Measurements from ENCODE around the gene FGGY.

The FGGY gene

DNA sequence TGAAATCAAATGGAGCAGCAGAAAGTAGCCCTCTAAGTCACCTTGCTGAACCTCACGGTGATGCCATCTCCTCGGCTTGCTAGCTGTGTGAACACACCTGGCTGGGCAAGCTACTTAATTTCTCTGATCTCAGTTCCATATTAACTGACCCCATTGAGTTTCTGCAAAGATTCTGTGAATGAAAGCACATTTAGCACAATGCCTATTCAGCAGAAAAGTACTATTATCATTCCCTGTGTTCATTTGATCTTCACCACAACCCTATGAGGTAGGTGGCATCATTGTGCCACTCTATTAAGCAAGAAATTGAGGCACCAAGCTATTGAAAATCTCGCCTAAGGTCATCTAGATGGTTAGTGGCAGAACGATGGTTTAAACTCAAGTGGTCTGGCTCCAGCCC is 387.8 kb downstream of the FGGY start:
- Histone ChIP-seq H3K4me2 (ENCODE audit: insufficient read depth, low read length) (no peak overlapping the region), H3K9ac (ENCODE audit: low read depth, low read length) (no peak overlapping the region), H4K20me1 (ENCODE audit: insufficient read depth, low read length) (no peaks in the 10 kb centered on the region), H3K79me2 (ENCODE audit: insufficient read depth, low read length) (no peaks in the 10 kb centered on the region), H3K4me1 (ENCODE audit: insufficient read depth, low read length) (no peaks in the 10 kb centered on the region), H3K9me3 (ENCODE audit: insufficient read depth, low read length, severe bottlenecking) (no peaks in the 10 kb centered on the region), H2AFZ (ENCODE audit: low read depth, low read length) (no peak overlapping the region), H3K27ac (ENCODE audit: low read length) (no peak overlapping the region), H3K4me3 (ENCODE audit: low read depth in 1 of 2, low read length in 2 of 2) (no peak overlapping the region), H3K36me3 (ENCODE audit: insufficient read depth, low read length) (no peaks in the 10 kb centered on the region), H3K27me3 (ENCODE audit: insufficient read depth, low read length, poor library complexity) (no peaks in the 10 kb centered on the region)
- DNase-seq = no peak
- TF ChIP-seq, protein P1, sequence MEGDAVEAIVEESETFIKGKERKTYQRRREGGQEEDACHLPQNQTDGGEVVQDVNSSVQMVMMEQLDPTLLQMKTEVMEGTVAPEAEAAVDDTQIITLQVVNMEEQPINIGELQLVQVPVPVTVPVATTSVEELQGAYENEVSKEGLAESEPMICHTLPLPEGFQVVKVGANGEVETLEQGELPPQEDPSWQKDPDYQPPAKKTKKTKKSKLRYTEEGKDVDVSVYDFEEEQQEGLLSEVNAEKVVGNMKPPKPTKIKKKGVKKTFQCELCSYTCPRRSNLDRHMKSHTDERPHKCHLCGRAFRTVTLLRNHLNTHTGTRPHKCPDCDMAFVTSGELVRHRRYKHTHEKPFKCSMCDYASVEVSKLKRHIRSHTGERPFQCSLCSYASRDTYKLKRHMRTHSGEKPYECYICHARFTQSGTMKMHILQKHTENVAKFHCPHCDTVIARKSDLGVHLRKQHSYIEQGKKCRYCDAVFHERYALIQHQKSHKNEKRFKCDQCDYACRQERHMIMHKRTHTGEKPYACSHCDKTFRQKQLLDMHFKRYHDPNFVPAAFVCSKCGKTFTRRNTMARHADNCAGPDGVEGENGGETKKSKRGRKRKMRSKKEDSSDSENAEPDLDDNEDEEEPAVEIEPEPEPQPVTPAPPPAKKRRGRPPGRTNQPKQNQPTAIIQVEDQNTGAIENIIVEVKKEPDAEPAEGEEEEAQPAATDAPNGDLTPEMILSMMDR (IDR thresholded peaks at IDR 0.05; ENCODE audit: borderline replicate concordance, extremely low read depth, low read length, poor library complexity, severe bottlenecking) = no peak
- no peak for TF ChIP-seq EZH2 (IDR thresholded peaks at IDR 0.05; ENCODE audit: borderline replicate concordance, low read depth, low read length, severe bottlenecking)
- ATAC-seq (ENCODE audit: insufficient read depth, low read depth) = no peak

GRCh38 chr1:59685101-59685500 is 388.2 kb downstream of the FGGY start:
- DNase-seq = no peak

DNA sequence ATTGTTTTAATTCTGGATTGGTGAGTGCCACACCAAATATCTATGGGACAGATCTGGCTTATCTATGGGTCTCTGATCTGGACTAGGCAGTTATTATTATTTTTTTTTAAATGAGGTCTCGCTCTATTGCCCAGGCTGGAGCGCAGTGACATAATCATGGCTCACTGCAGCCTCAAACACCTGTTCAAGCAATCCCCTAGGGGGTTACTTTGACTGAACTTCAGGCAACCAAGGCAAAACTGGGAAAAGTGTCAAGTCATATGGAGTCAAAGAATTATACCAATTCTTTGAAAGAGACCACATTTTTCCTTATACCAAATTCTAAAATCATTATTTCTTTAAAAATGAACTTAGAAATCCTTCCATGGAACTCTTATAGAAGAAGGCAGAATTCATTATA is 388.8 kb downstream of the FGGY start:
- H3K4me1 ChIP-seq (ENCODE audit: insufficient read depth, low read length) = no peaks in the 10 kb centered on the region
- H3K9ac ChIP-seq (ENCODE audit: low read depth, low read length) = no peak overlapping the region
- no peaks in the 10 kb centered on the region for H3K36me3 ChIP-seq (ENCODE audit: insufficient read depth, low read length)
- no peak overlapping the region for H3K27ac ChIP-seq (ENCODE audit: low read length)
- no peaks in the 10 kb centered on the region for H3K79me2 ChIP-seq (ENCODE audit: insufficient read depth, low read length)
- no peaks in the 10 kb centered on the region for H3K9me3 ChIP-seq (ENCODE audit: insufficient read depth, low read length, severe bottlenecking)
- no peak overlapping the region for H3K4me3 ChIP-seq (ENCODE audit: low read depth in 1 of 2, low read length in 2 of 2)
- H2AFZ ChIP-seq (ENCODE audit: low read depth, low read length) = no peak overlapping the region
- DNase-seq (no peak), ATAC-seq (ENCODE audit: insufficient read depth, low read depth) (no peak)
- no peak for TF ChIP-seq EZH2 (IDR thresholded peaks at IDR 0.05; ENCODE audit: borderline replicate concordance, low read depth, low read length, severe bottlenecking)
- TF ChIP-seq, protein P1 (IDR thresholded peaks at IDR 0.05; ENCODE audit: borderline replicate concordance, extremely low read depth, low read length, poor library complexity, severe bottlenecking) = no peak
- no peaks in the 10 kb centered on the region for H3K27me3 ChIP-seq (ENCODE audit: insufficient read depth, low read length, poor library complexity)
- H3K4me2 ChIP-seq (ENCODE audit: insufficient read depth, low read length) = no peak overlapping the region
- no peaks in the 10 kb centered on the region for H4K20me1 ChIP-seq (ENCODE audit: insufficient read depth, low read length)

More at GRCh38 chr1:59685101-59685500, 388.2 kb downstream of the FGGY start:
- no peaks in the 10 kb centered on the region for H3K4me1 ChIP-seq (ENCODE audit: insufficient read depth, low read length)
- no peaks in the 10 kb centered on the region for H4K20me1 ChIP-seq (ENCODE audit: insufficient read depth, low read length)
- no peaks in the 10 kb centered on the region for H3K27me3 ChIP-seq (ENCODE audit: insufficient read depth, low read length, poor library complexity)
- H3K27ac ChIP-seq (ENCODE audit: low read length) = no peak overlapping the region
- H2AFZ ChIP-seq (ENCODE audit: low read depth, low read length) = no peak overlapping the region
- no peaks in the 10 kb centered on the region for H3K9me3 ChIP-seq (ENCODE audit: insufficient read depth, low read length, severe bottlenecking)
- H3K79me2 ChIP-seq (ENCODE audit: insufficient read depth, low read length) = no peaks in the 10 kb centered on the region
- H3K9ac ChIP-seq (ENCODE audit: low read depth, low read length) = no peak overlapping the region
- H3K4me2 ChIP-seq (ENCODE audit: insufficient read depth, low read length) = no peak overlapping the region
- no peak for TF ChIP-seq EZH2 (IDR thresholded peaks at IDR 0.05; ENCODE audit: borderline replicate concordance, low read depth, low read length, severe bottlenecking)
- TF ChIP-seq, protein P1 (IDR thresholded peaks at IDR 0.05; ENCODE audit: borderline replicate concordance, extremely low read depth, low read length, poor library complexity, severe bottlenecking) = no peak
- no peaks in the 10 kb centered on the region for H3K36me3 ChIP-seq (ENCODE audit: insufficient read depth, low read length)
- no peak overlapping the region for H3K4me3 ChIP-seq (ENCODE audit: low read depth in 1 of 2, low read length in 2 of 2)
- ATAC-seq (ENCODE audit: insufficient read depth, low read depth) = no peak

DNA sequence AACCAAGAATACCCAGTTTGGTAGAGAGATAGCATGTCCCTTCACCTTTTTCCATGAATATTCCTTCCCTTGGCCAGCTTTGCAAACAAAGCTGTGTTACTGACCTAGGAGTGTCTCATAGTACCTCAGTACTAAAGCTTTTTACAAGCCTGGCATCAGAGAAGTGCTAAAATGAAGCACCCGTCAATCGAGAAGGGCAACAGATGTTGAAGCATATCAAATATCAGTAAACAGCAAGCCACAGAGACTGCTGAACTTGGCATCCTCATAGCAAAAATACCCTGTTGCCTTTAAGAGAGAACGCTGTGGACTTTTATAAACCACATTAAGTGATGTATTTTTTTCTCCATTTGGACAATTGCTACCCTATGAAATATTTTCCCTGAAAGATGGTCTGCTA is 389.3 kb downstream of the FGGY start:
- no peaks in the 10 kb centered on the region for H4K20me1 ChIP-seq (ENCODE audit: insufficient read depth, low read length)
- H3K27me3 ChIP-seq (ENCODE audit: insufficient read depth, low read length, poor library complexity) = no peaks in the 10 kb centered on the region
- no peak overlapping the region for H3K27ac ChIP-seq (ENCODE audit: low read length)
- no peak for TF ChIP-seq EZH2 (IDR thresholded peaks at IDR 0.05; ENCODE audit: borderline replicate concordance, low read depth, low read length, severe bottlenecking)
- TF ChIP-seq, protein P1 (IDR thresholded peaks at IDR 0.05; ENCODE audit: borderline replicate concordance, extremely low read depth, low read length, poor library complexity, severe bottlenecking) = no peak
- H3K36me3 ChIP-seq (ENCODE audit: insufficient read depth, low read length) = no peaks in the 10 kb centered on the region
- no peaks in the 10 kb centered on the region for H3K79me2 ChIP-seq (ENCODE audit: insufficient read depth, low read length)
- no peaks in the 10 kb centered on the region for H3K4me1 ChIP-seq (ENCODE audit: insufficient read depth, low read length)
- DNase-seq (no peak), ATAC-seq (ENCODE audit: insufficient read depth, low read depth) (no peak)
- no peak overlapping the region for H3K9ac ChIP-seq (ENCODE audit: low read depth, low read length)
- no peak overlapping the region for H3K4me3 ChIP-seq (ENCODE audit: low read depth in 1 of 2, low read length in 2 of 2)
- H3K4me2 ChIP-seq (ENCODE audit: insufficient read depth, low read length) = no peak overlapping the region
- no peaks in the 10 kb centered on the region for H3K9me3 ChIP-seq (ENCODE audit: insufficient read depth, low read length, severe bottlenecking)
- H2AFZ ChIP-seq (ENCODE audit: low read depth, low read length) = no peak overlapping the region

Measured in DND-41 (cell line).